Measurements from ENCODE around the gene GSG1L. TPM values are rescaled to one million over a fixed set of nuclear protein-coding genes. Genes with fewer than 3 reads are reported as not detected.
"Not testable (repeated sequence)": the region's sequence is repeated elsewhere in the genome, so short reads cannot be mapped to it uniquely, and the experiment has no call there.

GSG1L gene
- total and polyA plus RNA-seq, 9 donors, result 1.5 to 4.3 (median 2.9) TPM

DNA sequence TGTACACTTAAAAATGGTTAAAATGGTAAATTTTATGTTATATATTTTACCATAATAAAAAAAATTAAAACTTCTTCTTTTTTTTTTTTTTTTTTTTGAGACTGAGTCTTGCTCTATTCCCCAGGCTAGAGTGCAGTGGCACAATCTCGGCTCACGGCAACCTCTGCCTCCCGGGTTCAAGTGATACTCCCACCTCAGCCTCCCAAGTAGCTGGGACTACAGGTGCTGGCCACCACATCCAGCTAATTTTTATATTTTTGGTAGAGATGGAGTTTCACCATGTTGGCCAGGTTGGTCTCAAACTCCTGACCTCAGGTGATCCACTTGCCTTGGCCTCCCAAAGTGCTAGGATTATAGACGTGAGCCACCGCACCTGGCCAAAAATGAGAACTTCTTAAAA, 121.4 kb downstream of the GSG1L start:
- H3K9me3 ChIP-seq (replicated peaks; ENCODE audit: control insufficient read depth, low read depth, low read length); H3K27ac ChIP-seq (ENCODE audit: low read length); H3K27me3 ChIP-seq (ENCODE audit: control insufficient read depth, insufficient read depth, low read length); H3K4me3 ChIP-seq (ENCODE audit: low read length); H3K36me3 ChIP-seq (ENCODE audit: control insufficient read depth, insufficient read depth, low read length); DNase-seq: not testable (repeated sequence)
- H3K4me1 ChIP-seq (ENCODE audit: control insufficient read depth, insufficient read depth, low read length), result peaks cover 10% of the 10 kb centered on the region
- 78% methylated on average over 3 of the region's 5 CpGs for WGBS (ENCODE audit: insufficient coverage)

DNA sequence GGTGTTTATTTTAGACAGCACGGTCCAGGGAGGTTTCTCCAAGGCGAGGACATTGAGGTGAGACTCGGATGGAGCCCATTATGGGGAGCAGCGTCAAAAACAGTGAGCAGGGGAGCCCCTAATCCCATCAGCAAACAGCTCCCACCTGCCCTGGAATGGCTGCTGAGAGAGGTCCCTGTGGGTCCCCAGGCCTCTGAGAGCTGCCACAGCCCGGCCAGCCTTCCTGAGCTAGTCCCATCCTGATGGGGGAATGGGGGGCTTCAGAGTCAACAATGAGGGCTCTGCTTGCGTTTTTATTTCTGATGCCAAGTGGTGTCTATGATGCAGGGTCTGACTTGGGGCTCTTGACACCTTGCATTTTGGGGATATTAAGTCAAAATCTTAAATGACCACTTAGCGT, 128.4 kb downstream of the GSG1L start:
- H3K27ac ChIP-seq (ENCODE audit: low read length), result no peak overlapping the region
- no peaks in the 10 kb centered on the region for H3K4me1 ChIP-seq (ENCODE audit: control insufficient read depth, insufficient read depth, low read length)
- DNase-seq, result no peak
- no peak overlapping the region for H3K4me3 ChIP-seq (ENCODE audit: low read length)
- no peaks in the 10 kb centered on the region for H3K36me3 ChIP-seq (ENCODE audit: control insufficient read depth, insufficient read depth, low read length)
- no peaks in the 10 kb centered on the region for H3K9me3 ChIP-seq (replicated peaks; ENCODE audit: control insufficient read depth, low read depth, low read length)
- H3K27me3 ChIP-seq (ENCODE audit: control insufficient read depth, insufficient read depth, low read length), result no peaks in the 10 kb centered on the region
- 81% methylated on average over 4 of the region's 7 CpGs for WGBS (ENCODE audit: insufficient coverage)

DNA sequence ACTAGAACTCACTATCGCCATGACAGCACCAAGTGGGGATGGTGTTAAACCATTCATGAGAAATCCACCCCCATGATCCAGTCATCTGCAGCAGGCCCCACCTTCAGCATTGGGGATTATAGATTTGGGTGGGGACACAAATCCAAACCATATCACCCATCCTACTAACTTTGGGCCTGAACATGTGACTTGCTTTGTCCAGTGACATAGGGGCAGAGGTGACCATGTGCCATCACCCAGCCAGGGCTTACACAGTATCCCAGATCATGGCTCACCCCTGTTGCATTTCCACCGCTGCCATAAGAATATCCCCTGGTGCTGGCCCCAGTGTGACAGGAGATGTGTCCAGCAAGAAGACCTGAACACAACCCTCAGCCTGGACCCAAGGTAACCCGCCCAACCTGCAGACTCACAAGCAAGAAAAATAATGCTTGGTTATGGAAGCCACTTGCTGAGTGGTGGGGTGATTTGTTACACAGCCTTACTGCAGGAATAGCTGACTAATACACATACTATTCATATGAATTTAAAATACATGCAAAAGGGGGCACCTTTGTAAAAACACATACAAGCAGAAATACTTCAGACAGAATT, 130.9 kb downstream of the GSG1L start:
- no peaks in the 10 kb centered on the region for H3K27me3 ChIP-seq (ENCODE audit: control insufficient read depth, insufficient read depth, low read length)
- no peaks in the 10 kb centered on the region for H3K9me3 ChIP-seq (replicated peaks; ENCODE audit: control insufficient read depth, low read depth, low read length)
- H3K4me1 ChIP-seq (ENCODE audit: control insufficient read depth, insufficient read depth, low read length), result no peaks in the 10 kb centered on the region
- H3K27ac ChIP-seq (ENCODE audit: low read length), result no peak overlapping the region
- H3K36me3 ChIP-seq (ENCODE audit: control insufficient read depth, insufficient read depth, low read length), result no peaks in the 10 kb centered on the region
- no CpG with 5 or more reads among the region's 3 CpGs for WGBS (ENCODE audit: insufficient coverage)
- no peak for DNase-seq
- no peak overlapping the region for H3K4me3 ChIP-seq (ENCODE audit: low read length)

DNA sequence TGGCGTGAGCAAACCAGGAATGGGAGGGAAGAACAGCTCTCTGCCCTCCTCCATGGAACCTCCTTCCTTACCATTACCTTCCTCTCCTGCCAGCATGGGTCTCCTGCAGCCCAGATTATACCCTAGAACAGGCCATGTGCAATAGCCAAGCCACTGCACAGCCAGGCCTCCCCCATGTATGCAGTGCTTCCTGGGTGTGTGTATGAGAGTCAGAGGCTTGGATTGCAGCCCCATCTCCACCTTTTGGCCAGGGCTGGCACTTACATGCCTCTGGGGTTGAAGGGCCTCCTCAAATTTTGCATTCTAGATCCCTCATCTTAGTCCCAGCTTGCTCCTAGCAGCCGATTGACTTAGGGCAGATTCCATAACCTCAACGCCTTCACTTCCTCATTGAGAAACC, 133.7 kb downstream of the GSG1L start:
- Histone ChIP-seq H3K9me3 (replicated peaks; ENCODE audit: control insufficient read depth, low read depth, low read length) (no peaks in the 10 kb centered on the region), H3K27ac (ENCODE audit: low read length) (no peak overlapping the region), H3K4me3 (ENCODE audit: low read length) (no peak overlapping the region), H3K36me3 (ENCODE audit: control insufficient read depth, insufficient read depth, low read length) (no peaks in the 10 kb centered on the region), H3K4me1 (ENCODE audit: control insufficient read depth, insufficient read depth, low read length) (no peaks in the 10 kb centered on the region), H3K27me3 (ENCODE audit: control insufficient read depth, insufficient read depth, low read length) (no peaks in the 10 kb centered on the region)
- 65% methylated on average over 2 of the region's 3 CpGs for WGBS (ENCODE audit: insufficient coverage)
- DNase-seq, result no peak

DNA sequence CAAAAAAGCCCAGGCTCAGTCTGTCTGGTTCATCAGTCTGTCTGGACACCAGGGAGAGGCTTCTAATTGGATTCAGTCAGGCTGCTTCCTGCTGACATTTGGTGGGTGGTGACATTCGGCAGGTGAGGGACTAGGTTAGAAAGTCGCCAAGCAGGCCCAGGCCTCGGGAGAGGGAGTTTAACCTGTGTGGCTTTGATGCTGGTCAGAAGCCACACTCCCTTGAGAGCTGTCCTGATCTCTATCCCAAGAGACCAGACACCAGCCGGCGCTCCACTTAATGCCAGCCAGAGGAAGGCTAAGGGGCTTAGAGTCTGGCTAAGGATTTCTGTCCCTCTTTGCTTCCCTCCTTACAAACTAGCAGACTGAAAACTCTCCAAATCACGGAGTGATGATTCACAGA, 135.0 kb downstream of the GSG1L start:
- Histone ChIP-seq H3K4me3 (ENCODE audit: low read length) (no peak overlapping the region), H3K27me3 (ENCODE audit: control insufficient read depth, insufficient read depth, low read length) (no peaks in the 10 kb centered on the region), H3K9me3 (replicated peaks; ENCODE audit: control insufficient read depth, low read depth, low read length) (no peaks in the 10 kb centered on the region), H3K36me3 (ENCODE audit: control insufficient read depth, insufficient read depth, low read length) (no peaks in the 10 kb centered on the region), H3K4me1 (ENCODE audit: control insufficient read depth, insufficient read depth, low read length) (no peaks in the 10 kb centered on the region), H3K27ac (ENCODE audit: low read length) (no peak overlapping the region)
- 0% methylated on average over 2 of the region's 6 CpGs for WGBS (ENCODE audit: insufficient coverage)
- DNase-seq, result no peak

DNA sequence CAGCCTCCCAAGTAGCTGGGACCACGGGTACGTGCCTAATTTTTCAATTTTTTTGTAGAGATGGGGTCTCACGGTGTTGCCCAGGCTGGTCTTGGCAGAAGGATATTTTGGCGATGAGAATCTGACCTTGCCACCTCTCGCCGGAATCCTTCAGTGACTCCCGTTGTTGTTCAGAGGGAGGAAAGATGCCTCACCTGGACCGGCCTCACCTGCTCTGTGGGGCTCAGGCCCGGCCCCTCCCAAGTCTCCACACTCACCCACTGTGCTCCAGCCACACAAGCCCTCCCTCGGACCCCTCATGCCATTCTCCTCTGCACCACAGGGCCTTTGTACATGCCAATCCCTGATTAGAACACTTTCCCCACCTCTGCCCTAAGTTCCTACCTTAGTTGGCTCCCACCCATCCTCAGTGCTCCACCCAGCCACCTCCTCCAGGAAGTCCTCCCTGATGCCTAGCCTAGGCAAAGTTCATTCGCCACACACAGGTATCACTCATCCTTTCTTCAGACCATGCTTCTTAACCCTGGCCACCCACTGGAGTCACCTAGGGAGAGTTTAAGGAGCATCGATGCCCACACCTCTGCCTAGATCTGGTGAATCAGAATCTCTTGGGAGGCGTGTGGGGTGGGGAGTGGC, 136.1 kb downstream of the GSG1L start:
- no peaks in the 10 kb centered on the region for H3K36me3 ChIP-seq (ENCODE audit: control insufficient read depth, insufficient read depth, low read length)
- no peak for DNase-seq
- H3K4me1 ChIP-seq (ENCODE audit: control insufficient read depth, insufficient read depth, low read length), result no peaks in the 10 kb centered on the region
- H3K27ac ChIP-seq (ENCODE audit: low read length), result no peak overlapping the region
- no peaks in the 10 kb centered on the region for H3K9me3 ChIP-seq (replicated peaks; ENCODE audit: control insufficient read depth, low read depth, low read length)
- H3K27me3 ChIP-seq (ENCODE audit: control insufficient read depth, insufficient read depth, low read length), result no peaks in the 10 kb centered on the region
- no peak overlapping the region for H3K4me3 ChIP-seq (ENCODE audit: low read length)
- 82% methylated on average over 11 of the region's 13 CpGs for WGBS (ENCODE audit: insufficient coverage)

DNA sequence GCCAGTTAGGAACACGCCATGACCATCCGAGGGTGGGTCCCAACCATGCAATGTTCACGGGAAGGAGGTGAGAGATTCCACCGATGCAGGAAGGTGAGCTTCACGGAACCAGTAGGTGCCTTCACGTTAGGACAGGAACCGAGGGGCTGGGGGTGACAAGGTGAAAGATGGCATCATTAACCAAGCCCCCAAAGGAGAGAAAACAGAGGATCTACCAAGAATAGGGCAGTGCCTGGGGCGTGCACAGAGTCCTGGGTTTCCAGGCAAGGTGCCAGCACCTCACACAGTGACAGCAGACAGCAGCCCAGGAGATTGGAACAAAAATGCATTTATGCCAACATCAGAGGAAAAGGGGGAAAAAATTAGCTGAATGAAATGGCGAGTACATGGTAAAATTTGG, 137.9 kb downstream of the GSG1L start:
- DNase-seq, result no peak
- WGBS (ENCODE audit: insufficient coverage), result 69% methylated on average over 8 of the region's 9 CpGs
- Histone ChIP-seq H3K27ac (ENCODE audit: low read length) (no peak overlapping the region), H3K36me3 (ENCODE audit: control insufficient read depth, insufficient read depth, low read length) (no peaks in the 10 kb centered on the region), H3K9me3 (replicated peaks; ENCODE audit: control insufficient read depth, low read depth, low read length) (no peaks in the 10 kb centered on the region), H3K27me3 (ENCODE audit: control insufficient read depth, insufficient read depth, low read length) (no peaks in the 10 kb centered on the region), H3K4me1 (ENCODE audit: control insufficient read depth, insufficient read depth, low read length) (no peaks in the 10 kb centered on the region), H3K4me3 (ENCODE audit: low read length) (no peak overlapping the region)

DNA sequence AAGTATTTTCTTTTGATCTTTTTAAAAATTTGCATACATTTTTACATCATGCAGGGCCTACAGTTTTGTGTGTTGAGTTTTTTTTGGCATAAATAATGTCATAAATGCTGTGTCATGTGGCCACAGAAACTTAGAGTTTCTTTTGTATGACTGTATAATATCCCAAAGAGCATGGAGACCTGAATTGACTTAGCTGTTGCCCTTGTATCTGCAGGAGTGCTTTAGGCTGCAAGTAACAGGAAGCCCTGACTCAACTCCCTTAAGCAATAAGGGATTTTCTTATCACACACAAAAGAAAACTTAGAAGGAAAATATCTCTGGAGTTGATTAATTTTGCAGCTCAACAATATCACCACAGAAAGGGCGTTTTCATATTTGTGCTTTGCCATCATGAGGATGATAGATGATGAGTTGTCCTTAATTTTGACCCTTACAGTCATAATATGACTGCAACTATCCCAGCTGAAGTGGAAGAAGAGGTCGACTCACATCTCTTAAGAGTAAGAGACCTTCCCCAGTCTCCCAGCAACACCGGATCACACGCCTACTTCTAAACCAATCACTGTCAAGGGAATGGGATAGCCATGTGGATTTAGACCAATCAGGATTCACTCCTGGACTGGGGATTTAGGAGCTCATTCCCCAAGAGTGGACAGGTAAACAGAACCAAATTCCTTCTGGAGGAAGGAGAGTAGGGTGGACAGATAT, 138.9 kb downstream of the GSG1L start:
- H3K4me3 ChIP-seq (ENCODE audit: low read length), result no peak overlapping the region
- no peak for DNase-seq
- no peaks in the 10 kb centered on the region for H3K4me1 ChIP-seq (ENCODE audit: control insufficient read depth, insufficient read depth, low read length)
- no peaks in the 10 kb centered on the region for H3K9me3 ChIP-seq (replicated peaks; ENCODE audit: control insufficient read depth, low read depth, low read length)
- no peaks in the 10 kb centered on the region for H3K36me3 ChIP-seq (ENCODE audit: control insufficient read depth, insufficient read depth, low read length)
- no peaks in the 10 kb centered on the region for H3K27me3 ChIP-seq (ENCODE audit: control insufficient read depth, insufficient read depth, low read length)
- WGBS (ENCODE audit: insufficient coverage), result no CpG with 5 or more reads among the region's 4 CpGs
- H3K27ac ChIP-seq (ENCODE audit: low read length), result no peak overlapping the region

DNA sequence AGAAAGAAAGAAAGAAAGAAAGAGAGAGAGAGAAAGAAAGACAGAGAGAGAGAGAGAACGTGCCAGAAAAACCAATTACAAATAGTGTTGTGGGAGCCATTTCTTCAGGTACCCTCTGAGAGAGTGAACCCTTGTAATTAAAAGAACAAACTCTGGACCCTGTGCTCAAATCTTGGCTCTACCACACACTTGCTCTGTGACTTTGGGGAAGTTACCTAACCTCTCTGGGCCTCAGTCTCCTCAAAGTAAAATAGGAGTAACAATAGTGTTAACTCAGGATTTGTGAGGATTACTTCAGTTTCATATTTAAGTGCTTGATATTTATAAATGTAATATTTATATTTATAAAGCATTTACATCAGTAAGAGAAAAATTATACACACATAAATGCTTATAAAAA, 139.8 kb downstream of the GSG1L start:
- Histone ChIP-seq H3K27ac (ENCODE audit: low read length) (no peak overlapping the region), H3K36me3 (ENCODE audit: control insufficient read depth, insufficient read depth, low read length) (no peaks in the 10 kb centered on the region), H3K4me3 (ENCODE audit: low read length) (no peak overlapping the region), H3K9me3 (replicated peaks; ENCODE audit: control insufficient read depth, low read depth, low read length) (no peaks in the 10 kb centered on the region), H3K27me3 (ENCODE audit: control insufficient read depth, insufficient read depth, low read length) (no peaks in the 10 kb centered on the region), H3K4me1 (ENCODE audit: control insufficient read depth, insufficient read depth, low read length) (no peaks in the 10 kb centered on the region)
- DNase-seq, result no peak
- no CpG with 5 or more reads among the region's 1 CpG for WGBS (ENCODE audit: insufficient coverage)

DNA sequence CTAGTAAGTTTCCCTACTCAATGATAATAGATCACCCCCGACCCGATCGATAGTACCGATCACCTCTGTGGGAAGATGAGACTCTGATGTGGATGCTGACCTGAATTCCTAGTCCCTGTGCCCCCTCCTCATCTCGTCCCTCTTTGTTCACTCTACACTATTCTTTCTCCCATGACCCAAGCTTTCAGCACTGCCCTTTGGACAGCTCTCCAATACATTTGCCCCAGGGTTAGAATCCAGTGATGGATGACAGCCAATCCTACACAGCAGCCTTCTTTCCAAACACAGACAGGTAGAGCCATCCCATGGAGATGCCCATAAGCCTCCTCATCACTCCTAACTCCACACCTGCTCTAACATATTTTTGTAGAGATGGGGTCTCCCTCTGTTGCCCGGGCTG, 141.1 kb downstream of the GSG1L start:
- no peaks in the 10 kb centered on the region for H3K27me3 ChIP-seq (ENCODE audit: control insufficient read depth, insufficient read depth, low read length)
- no peak for DNase-seq

More for the DNA sequence above, 141.1 kb downstream of the GSG1L start:
- Histone ChIP-seq H3K36me3 (ENCODE audit: control insufficient read depth, insufficient read depth, low read length) (no peaks in the 10 kb centered on the region), H3K4me1 (ENCODE audit: control insufficient read depth, insufficient read depth, low read length) (no peaks in the 10 kb centered on the region), H3K9me3 (replicated peaks; ENCODE audit: control insufficient read depth, low read depth, low read length) (no peaks in the 10 kb centered on the region), H3K27ac (ENCODE audit: low read length) (no peak overlapping the region), H3K4me3 (ENCODE audit: low read length) (no peak overlapping the region)
- 15% methylated on average over 2 of the region's 6 CpGs for WGBS (ENCODE audit: insufficient coverage)

Data from muscle of leg (tissue), 11 donors.